Measurements from ENCODE around the gene ABCG1. TPM values are rescaled to one million over a fixed set of nuclear protein-coding genes. Genes with fewer than 3 reads are reported as not detected.

Gene ABCG1
- polyA plus RNA-seq, 1 donor from 2014 or later: 14.2 TPM

- Histone ChIP-seq H4K20me1 (ENCODE audit: insufficient read depth) (no peaks in the 10 kb centered on the region), H3K9ac (ENCODE audit: low read length) (no peak overlapping the region), H3K27me3 (ENCODE audit: insufficient read depth, low read depth, low read length) (no peaks in the 10 kb centered on the region), H3K9me2 (ENCODE audit: insufficient read depth, low read length) (no peaks in the 10 kb centered on the region), H3F3A (ENCODE audit: insufficient read depth, low read length, poor library complexity, severe bottlenecking) (no peaks in the 10 kb centered on the region), H3K4me3 (ENCODE audit: low read length) (no peak overlapping the region), H3K9me3 (ENCODE audit: low read length) (no peaks in the 10 kb centered on the region), H3K79me2 (replicated peaks; ENCODE audit: insufficient read depth, low read length) (peaks cover 8% of the 10 kb centered on the region), H2AFZ (ENCODE audit: low read depth, low read length) (no peak overlapping the region), H3K27ac (ENCODE audit: low read length) (no peak overlapping the region), H3K36me3 (ENCODE audit: insufficient read depth, low read length) (no peaks in the 10 kb centered on the region), H3K4me2 (ENCODE audit: low read length) (no peak overlapping the region)
- TF ChIP-seq, protein P1, sequence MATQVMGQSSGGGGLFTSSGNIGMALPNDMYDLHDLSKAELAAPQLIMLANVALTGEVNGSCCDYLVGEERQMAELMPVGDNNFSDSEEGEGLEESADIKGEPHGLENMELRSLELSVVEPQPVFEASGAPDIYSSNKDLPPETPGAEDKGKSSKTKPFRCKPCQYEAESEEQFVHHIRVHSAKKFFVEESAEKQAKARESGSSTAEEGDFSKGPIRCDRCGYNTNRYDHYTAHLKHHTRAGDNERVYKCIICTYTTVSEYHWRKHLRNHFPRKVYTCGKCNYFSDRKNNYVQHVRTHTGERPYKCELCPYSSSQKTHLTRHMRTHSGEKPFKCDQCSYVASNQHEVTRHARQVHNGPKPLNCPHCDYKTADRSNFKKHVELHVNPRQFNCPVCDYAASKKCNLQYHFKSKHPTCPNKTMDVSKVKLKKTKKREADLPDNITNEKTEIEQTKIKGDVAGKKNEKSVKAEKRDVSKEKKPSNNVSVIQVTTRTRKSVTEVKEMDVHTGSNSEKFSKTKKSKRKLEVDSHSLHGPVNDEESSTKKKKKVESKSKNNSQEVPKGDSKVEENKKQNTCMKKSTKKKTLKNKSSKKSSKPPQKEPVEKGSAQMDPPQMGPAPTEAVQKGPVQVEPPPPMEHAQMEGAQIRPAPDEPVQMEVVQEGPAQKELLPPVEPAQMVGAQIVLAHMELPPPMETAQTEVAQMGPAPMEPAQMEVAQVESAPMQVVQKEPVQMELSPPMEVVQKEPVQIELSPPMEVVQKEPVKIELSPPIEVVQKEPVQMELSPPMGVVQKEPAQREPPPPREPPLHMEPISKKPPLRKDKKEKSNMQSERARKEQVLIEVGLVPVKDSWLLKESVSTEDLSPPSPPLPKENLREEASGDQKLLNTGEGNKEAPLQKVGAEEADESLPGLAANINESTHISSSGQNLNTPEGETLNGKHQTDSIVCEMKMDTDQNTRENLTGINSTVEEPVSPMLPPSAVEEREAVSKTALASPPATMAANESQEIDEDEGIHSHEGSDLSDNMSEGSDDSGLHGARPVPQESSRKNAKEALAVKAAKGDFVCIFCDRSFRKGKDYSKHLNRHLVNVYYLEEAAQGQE (IDR thresholded peaks at IDR 0.05; ENCODE audit: borderline replicate concordance): no peak
- TF ChIP-seq MXI1 (conservative IDR thresholded peaks at IDR 0.05; ENCODE audit: poor library complexity, severe bottlenecking) (no peak), EZH2 (IDR thresholded peaks at IDR 0.05; ENCODE audit: borderline replicate concordance, insufficient read depth, low read length, poor library complexity, severe bottlenecking) (no peak)
Observed at GRCh38 chr21:42237161-42237560, 18.2 kb downstream of the ABCG1 start.

- Histone ChIP-seq H4K20me1 (ENCODE audit: insufficient read depth) (no peaks in the 10 kb centered on the region), H3K36me3 (ENCODE audit: insufficient read depth, low read length) (no peaks in the 10 kb centered on the region), H2AFZ (ENCODE audit: low read depth, low read length) (no peak overlapping the region), H3F3A (ENCODE audit: insufficient read depth, low read length, poor library complexity, severe bottlenecking) (no peaks in the 10 kb centered on the region), H3K27me3 (ENCODE audit: insufficient read depth, low read depth, low read length) (no peaks in the 10 kb centered on the region), H3K4me2 (ENCODE audit: low read length) (no peak overlapping the region), H3K9me3 (ENCODE audit: low read length) (no peaks in the 10 kb centered on the region), H3K4me3 (ENCODE audit: low read length) (no peak overlapping the region), H3K79me2 (replicated peaks; ENCODE audit: insufficient read depth, low read length) (peaks cover 7% of the 10 kb centered on the region), H3K9ac (ENCODE audit: low read length) (no peak overlapping the region), H3K9me2 (ENCODE audit: insufficient read depth, low read length) (no peaks in the 10 kb centered on the region), H3K27ac (ENCODE audit: low read length) (no peak overlapping the region)
- TF ChIP-seq MXI1 (conservative IDR thresholded peaks at IDR 0.05; ENCODE audit: poor library complexity, severe bottlenecking) (no peak), POLR2AphosphoS5 (IDR thresholded peaks at IDR 0.05) (no peak), SMC3 (conservative IDR thresholded peaks at IDR 0.05; ENCODE audit: poor library complexity) (no peak), TAF1 (IDR thresholded peaks at IDR 0.05; ENCODE audit: low read depth) (no peak), RAD21 (conservative IDR thresholded peaks at IDR 0.05) (no peak), EP300 (conservative IDR thresholded peaks at IDR 0.05; ENCODE audit: poor library complexity, severe bottlenecking) (no peak), EZH2 (IDR thresholded peaks at IDR 0.05; ENCODE audit: borderline replicate concordance, insufficient read depth, low read length, poor library complexity, severe bottlenecking) (no peak)
- TF ChIP-seq, protein P1 (IDR thresholded peaks at IDR 0.05; ENCODE audit: borderline replicate concordance): no peak
- TF ChIP-seq, protein P2, sequence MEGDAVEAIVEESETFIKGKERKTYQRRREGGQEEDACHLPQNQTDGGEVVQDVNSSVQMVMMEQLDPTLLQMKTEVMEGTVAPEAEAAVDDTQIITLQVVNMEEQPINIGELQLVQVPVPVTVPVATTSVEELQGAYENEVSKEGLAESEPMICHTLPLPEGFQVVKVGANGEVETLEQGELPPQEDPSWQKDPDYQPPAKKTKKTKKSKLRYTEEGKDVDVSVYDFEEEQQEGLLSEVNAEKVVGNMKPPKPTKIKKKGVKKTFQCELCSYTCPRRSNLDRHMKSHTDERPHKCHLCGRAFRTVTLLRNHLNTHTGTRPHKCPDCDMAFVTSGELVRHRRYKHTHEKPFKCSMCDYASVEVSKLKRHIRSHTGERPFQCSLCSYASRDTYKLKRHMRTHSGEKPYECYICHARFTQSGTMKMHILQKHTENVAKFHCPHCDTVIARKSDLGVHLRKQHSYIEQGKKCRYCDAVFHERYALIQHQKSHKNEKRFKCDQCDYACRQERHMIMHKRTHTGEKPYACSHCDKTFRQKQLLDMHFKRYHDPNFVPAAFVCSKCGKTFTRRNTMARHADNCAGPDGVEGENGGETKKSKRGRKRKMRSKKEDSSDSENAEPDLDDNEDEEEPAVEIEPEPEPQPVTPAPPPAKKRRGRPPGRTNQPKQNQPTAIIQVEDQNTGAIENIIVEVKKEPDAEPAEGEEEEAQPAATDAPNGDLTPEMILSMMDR (IDR thresholded peaks at IDR 0.05; ENCODE audit: poor library complexity, severe bottlenecking): no peak
Observed at GRCh38 chr21:42237577-42237976, 18.6 kb downstream of the ABCG1 start.
